Stimulated activated CD8-positive, alpha-beta memory T cell treated with anti-CD3 and anti-CD28 coated beads, Interleukin-4, amount 100 ng/mL, for 4 hours (primary cell): ENCODE data around the gene ENDOD1.
"Not testable (repeated sequence)": the region's sequence is repeated elsewhere in the genome, so short reads cannot be mapped to it uniquely, and the experiment has no call there.

Experiments used
- DNase-seq, 2 donors: peaks; one replicate each; pipeline ENCODE4 v3.0.0-alpha.2; 2020; ENCODE audit warnings: low read depth in 2 of 2, low spot score in 1 of 2

ENDOD1 gene

GRCh38 chr11:95102733-95103132 lies 13.1 kb downstream of the ENDOD1 start:
- no peak for DNase-seq

GRCh38 chr11:95103701-95104100 lies 14.1 kb downstream of the ENDOD1 start:
- DNase-seq = no peak

- DNase-seq = no peak
These were observed 14.6 kb downstream of the ENDOD1 start for GRCh38 chr11:95104121-95104830.

- DNase-seq = no peak
These were observed 15.2 kb downstream of the ENDOD1 start for GRCh38 chr11:95104856-95105255.

GRCh38 chr11:95108159-95108611 lies 18.5 kb downstream of the ENDOD1 start:
- no peak for DNase-seq

GRCh38 chr11:95108671-95109551 lies 19.3 kb downstream of the ENDOD1 start:
- DNase-seq = no peak

- not testable (repeated sequence) for DNase-seq
These were observed 21.8 kb downstream of the ENDOD1 start for GRCh38 chr11:95111471-95111870.

GRCh38 chr11:95111923-95112540 lies 22.4 kb downstream of the ENDOD1 start:
- DNase-seq = no peak

- no peak for DNase-seq
These were observed 26.0 kb downstream of the ENDOD1 start for GRCh38 chr11:95115597-95115996.

GRCh38 chr11:95119361-95120060 lies 29.9 kb downstream of the ENDOD1 start:
- no peak for DNase-seq

GRCh38 chr11:95121698-95122097 lies 32.1 kb downstream of the ENDOD1 start:
- no peak for DNase-seq

- no peak for DNase-seq
These were observed 33.9 kb downstream of the ENDOD1 start for GRCh38 chr11:95123556-95123955.

GRCh38 chr11:95128602-95129001 lies 39.0 kb downstream of the ENDOD1 start:
- no peak for DNase-seq

GRCh38 chr11:95132956-95133355 lies 43.3 kb downstream of the ENDOD1 start:
- DNase-seq = no peak

- no peak for DNase-seq
These were observed 44.8 kb downstream of the ENDOD1 start for GRCh38 chr11:95134491-95134890.

GRCh38 chr11:95135155-95135554 lies 45.5 kb downstream of the ENDOD1 start:
- no peak for DNase-seq

- no peak for DNase-seq
These were observed 46.2 kb downstream of the ENDOD1 start for GRCh38 chr11:95135880-95136279.

GRCh38 chr11:95136747-95137146 lies 47.1 kb downstream of the ENDOD1 start:
- not testable (repeated sequence) for DNase-seq

GRCh38 chr11:95137299-95137698 lies 47.7 kb downstream of the ENDOD1 start:
- no peak for DNase-seq

GRCh38 chr11:95138448-95138847 lies 48.8 kb downstream of the ENDOD1 start:
- DNase-seq = no peak

GRCh38 chr11:95140397-95141033 lies 50.9 kb downstream of the ENDOD1 start:
- no peak for DNase-seq
